ENCODE measurements around the gene C5orf15. TPM values are rescaled to one million over a fixed set of nuclear protein-coding genes. Genes with fewer than 3 reads are reported as not detected.

Gene C5orf15
- total RNA-seq, 1 donor from 2014 or later, result 73.2 TPM

DNA sequence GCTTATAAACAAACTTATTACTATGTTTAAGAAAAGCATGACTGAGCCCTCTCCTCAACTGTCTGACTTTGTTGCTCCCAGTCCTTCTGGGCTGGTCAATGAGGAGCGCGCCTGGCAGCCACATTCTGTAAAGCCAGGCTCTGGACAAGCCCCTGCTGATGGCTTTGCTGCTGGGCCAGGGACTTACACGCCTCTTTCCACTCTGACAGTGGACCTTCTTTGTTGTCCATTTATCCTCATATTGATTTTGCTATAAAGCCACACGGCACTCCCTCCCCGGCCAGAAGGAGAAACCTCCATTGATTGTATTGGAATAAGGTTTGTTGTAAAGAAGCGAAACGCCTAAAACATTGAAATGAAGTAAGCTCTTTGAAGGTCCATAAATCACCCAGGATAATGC is 50.6 kb downstream of the C5orf15 start:
- TF ChIP-seq, protein P1, sequence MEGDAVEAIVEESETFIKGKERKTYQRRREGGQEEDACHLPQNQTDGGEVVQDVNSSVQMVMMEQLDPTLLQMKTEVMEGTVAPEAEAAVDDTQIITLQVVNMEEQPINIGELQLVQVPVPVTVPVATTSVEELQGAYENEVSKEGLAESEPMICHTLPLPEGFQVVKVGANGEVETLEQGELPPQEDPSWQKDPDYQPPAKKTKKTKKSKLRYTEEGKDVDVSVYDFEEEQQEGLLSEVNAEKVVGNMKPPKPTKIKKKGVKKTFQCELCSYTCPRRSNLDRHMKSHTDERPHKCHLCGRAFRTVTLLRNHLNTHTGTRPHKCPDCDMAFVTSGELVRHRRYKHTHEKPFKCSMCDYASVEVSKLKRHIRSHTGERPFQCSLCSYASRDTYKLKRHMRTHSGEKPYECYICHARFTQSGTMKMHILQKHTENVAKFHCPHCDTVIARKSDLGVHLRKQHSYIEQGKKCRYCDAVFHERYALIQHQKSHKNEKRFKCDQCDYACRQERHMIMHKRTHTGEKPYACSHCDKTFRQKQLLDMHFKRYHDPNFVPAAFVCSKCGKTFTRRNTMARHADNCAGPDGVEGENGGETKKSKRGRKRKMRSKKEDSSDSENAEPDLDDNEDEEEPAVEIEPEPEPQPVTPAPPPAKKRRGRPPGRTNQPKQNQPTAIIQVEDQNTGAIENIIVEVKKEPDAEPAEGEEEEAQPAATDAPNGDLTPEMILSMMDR (conservative IDR thresholded peaks at IDR 0.05; ENCODE audit: low read depth, low read length), result no peak
- DNase-seq (ENCODE audit: low read depth), result no peak
- no peak overlapping the region for H3K4me3 ChIP-seq (ENCODE audit: low read depth, low read length)

DNA sequence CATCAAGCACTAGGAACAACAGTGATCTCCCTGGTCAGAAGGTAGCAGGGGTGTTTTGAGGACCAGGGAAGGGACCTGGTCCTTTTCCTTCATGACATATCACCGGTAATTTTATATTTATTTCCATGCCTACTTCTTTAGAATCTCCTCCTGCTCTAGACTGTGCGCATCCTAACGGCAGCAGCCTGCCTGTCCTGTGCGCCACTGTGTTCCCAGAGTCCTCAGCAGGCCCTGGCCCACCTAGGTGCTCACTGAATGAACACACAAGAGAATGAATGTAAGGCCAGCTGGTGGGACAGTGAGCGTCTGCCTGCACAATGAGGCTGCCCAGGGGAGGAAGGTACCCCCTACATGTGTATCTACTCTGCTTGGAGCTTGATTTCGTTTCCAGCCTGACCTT is 51.5 kb downstream of the C5orf15 start:
- no peak for DNase-seq (ENCODE audit: low read depth)
- H3K4me3 ChIP-seq (ENCODE audit: low read depth, low read length), result no peak overlapping the region
- TF ChIP-seq, protein P1 (conservative IDR thresholded peaks at IDR 0.05; ENCODE audit: low read depth, low read length), result no peak

DNA sequence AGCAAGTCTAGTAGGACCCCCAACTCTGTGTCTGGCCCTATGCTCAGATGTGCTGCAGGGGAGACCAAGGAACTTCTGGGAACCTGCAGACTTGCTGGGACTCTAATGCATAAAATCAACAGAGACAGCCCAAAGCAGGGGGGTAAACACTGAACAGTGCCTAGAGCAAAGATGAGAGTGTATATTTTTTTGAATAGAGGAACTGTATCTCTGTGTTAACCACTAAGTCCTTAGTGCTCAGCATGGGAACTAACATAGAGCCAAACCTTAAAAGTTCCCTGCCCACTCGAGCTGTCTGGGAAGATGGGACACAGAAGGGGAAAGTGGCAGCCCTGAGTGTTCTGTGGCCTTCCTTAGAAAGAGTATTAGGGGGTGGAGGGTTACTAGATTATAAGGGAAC is 51.9 kb downstream of the C5orf15 start:
- TF ChIP-seq, protein P1 (conservative IDR thresholded peaks at IDR 0.05; ENCODE audit: low read depth, low read length), result no peak
- no peak for DNase-seq (ENCODE audit: low read depth)
- H3K4me3 ChIP-seq (ENCODE audit: low read depth, low read length), result no peak overlapping the region

DNA sequence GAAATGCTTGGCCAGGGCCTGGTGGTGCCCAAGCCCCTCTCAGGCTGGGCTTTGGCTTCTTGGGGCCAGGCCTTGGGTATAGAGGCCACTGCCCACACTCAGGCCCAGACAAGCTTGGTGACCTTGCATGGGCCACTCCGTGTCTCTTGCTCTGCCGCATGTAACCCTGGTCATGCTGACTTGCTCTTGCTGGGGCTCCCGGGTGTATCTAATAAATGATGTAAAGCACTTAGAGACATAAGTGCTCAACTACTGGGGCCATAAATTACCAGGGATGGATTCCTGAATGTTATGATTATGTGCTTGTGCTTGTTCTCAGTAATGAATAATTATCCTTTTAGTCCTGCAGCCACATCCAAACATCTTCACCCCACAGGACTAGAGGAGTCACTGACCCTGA is 54.0 kb downstream of the C5orf15 start:
- no peak overlapping the region for H3K4me3 ChIP-seq (ENCODE audit: low read depth, low read length)
- no peak for DNase-seq (ENCODE audit: low read depth)
- TF ChIP-seq, protein P1 (conservative IDR thresholded peaks at IDR 0.05; ENCODE audit: low read depth, low read length), result no peak

DNA sequence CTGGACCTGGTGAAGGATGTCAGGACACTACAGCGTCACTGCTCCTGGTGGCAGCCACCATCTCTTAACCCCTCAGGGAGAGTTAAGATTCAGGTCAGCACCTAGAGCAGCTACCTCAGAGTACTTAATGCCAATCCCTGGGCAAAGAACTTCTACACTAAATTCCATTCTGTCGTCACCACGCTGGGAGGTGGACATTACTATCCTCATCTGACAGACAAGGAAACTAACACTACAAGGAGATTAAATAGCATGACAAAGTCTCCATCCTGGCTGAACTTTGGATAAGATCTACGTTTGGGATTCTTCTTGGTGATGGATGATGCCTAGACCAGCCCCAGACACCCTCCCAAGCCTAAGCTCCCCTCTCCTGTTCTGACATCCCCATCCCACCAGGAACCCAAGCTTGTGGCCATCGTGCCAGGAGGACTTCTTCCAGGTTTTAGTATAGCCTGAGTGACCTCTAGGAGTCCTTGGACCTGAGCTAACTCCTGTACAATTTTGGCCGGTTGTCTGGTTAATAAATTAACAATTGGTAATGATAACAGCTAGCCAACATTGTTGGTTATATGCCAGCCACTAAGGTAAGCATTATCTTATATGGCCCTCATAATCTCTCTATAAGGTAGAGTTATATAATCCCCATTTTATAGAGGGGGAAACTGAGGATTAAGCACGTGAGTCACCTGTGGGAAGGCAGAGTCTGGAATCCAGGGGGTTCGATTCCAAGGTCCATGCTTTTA is 54.8 kb downstream of the C5orf15 start:
- no peak for DNase-seq (ENCODE audit: low read depth)
- TF ChIP-seq, protein P1 (conservative IDR thresholded peaks at IDR 0.05; ENCODE audit: low read depth, low read length), result no peak
- H3K4me3 ChIP-seq (ENCODE audit: low read depth, low read length), result no peak overlapping the region

DNA sequence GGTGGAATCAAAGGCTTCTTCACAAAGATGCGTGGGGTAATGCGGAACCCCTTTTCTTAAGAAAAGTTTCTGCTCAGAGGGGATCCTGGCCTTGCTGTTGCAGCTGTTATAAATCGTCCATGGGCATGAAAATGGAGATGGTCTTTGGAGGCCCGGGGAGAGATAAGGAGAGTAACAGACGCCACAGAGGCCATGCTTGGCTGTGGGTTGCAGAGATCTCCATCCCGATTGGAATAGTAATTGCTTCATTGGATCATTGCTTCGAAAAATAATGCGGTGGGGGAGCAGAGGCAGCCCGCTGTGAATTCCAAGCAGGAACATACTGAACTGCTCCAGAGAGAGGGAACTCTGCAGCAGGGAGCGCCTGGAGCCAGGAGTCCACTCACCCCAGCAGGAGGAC is 55.5 kb downstream of the C5orf15 start:
- H3K4me3 ChIP-seq (ENCODE audit: low read depth, low read length), result no peak overlapping the region
- TF ChIP-seq, protein P1 (conservative IDR thresholded peaks at IDR 0.05; ENCODE audit: low read depth, low read length), result no peak
- no peak for DNase-seq (ENCODE audit: low read depth)

DNA sequence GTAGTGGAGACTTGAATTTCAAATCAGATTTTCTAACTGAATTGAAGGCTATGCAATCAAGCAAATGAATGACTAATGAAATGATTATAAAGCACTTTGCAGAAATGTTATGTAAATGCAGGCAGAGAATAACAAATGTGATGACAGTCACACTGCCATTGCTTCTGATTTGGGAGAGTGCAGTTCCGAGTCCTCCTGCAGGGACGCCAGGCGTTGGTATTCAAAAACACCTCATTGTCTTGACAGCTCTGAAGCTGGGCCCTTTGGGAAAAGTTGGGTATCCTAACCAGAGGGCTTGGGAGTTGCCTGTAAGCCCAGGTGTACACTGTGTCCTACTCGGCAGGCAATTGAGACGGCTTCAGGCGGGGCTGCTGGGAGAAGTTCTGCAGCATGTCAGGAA is 57.9 kb downstream of the C5orf15 start:
- DNase-seq (ENCODE audit: low read depth), result no peak
- TF ChIP-seq, protein P1 (conservative IDR thresholded peaks at IDR 0.05; ENCODE audit: low read depth, low read length), result no peak
- no peak overlapping the region for H3K4me3 ChIP-seq (ENCODE audit: low read depth, low read length)
